HL-60 (cell line): Measurements from ENCODE around the gene OR51E2.

Source experiments
- CTCF ChIP-seq: IDR thresholded peaks from one replicate; pipeline ENCODE4 v1.5.1; 2011; ENCODE audit warnings: low read length, control low read depth, inconsistent platforms; ENCODE audit not compliant: insufficient read depth
- POLR2AphosphoS5 ChIP-seq: IDR thresholded peaks from 2 replicates; pipeline ENCODE4 v1.6.1; 2012; ENCODE audit warnings: low read depth

- TF ChIP-seq CTCF: no peak
- TF ChIP-seq POLR2AphosphoS5: no peak
Observed at GRCh38 chr11:4645974-4646373, 51.7 kb downstream of the OR51E2 start.
